Non-pigmented ciliary epithelial cell (primary cell): ENCODE data around the gene DHX8.

Source experiments
- DNase-seq: peaks from one replicate; pipeline ENCODE4 v3.0.0-alpha.2; 2010; ENCODE audit warnings: low read depth

DHX8 gene

DNA sequence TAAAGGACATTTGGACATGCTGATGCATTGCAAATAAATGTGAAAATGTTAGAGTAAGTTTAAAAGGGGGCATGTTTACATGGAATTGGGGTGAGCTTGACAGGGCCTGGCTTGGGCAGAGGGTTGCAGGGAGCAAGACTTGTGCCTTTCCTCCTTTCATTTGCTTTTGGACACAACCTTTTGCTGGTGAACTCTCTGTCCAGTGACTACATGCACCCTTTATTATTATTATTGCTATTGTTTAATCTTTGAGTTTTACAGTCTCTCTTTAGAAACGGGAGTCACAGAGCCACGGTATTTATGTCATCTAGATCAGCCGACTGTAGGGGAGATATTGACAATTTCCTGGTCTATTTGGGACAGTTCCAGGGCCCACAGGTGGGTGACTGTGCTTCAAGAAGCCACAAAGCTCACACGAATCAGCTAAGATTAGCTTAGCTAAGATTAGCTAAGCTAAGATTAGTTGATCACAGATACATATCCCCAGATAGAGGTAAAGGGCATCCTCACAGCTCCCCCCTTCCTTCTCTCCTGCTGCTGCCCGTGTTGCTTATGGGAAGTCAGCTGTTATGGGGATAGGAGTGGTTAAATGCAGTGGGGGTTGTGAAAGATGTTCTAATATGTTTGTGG lies 91.2 kb downstream of the DHX8 start:
- DNase-seq: no peak
